NK-92 (cell line): Measurements from ENCODE around the gene TRPM1.

Experiments used
- DNase-seq: peaks from one replicate; lab custom pipeline; 2025; ENCODE audit not compliant: unreplicated experiment; lab: John Stamatoyannopoulos, UW

The TRPM1 gene

DNA sequence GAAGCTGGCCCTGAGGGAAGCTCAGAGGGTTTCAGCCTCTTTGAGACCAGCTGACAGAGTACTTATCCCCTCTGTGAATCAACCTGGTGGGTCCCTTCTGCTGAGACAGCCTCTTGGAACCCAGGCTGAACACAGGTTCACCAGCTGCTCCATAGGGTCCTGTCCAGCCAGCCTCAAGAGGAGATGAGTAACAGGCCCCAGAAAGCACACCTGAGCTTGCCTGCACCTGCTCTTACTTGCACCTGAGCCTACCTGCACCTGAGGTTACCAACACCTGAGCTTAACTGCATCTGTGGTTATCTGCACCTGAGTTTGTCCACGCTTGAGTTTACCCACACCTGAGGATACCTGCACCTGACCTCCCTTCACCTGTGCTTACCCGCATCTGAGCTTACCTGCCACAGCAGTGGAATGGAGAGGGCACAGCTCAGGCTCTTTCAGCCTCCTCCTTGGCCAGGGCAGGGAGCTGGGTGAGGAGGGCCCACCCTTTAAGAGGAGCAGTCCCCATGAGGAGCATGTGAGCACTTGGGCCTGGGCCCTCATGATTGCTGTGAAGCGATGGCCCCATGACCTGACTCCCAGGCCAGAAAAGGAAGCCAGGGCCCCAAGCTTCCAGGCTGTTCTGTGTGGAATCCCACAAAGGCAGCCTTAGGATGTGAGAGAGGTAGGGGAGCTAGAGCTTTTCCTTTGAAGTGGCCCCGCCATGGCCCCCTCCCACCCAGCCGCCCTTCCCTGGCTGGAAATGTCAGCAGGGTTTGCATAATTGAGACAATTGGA is at the start of gene TRPM1:
TRPM1 (minus strand) TSS at position 464 of the 777 bp plus-strand sequence. CDS start 20,370 bp downstream, outside the sequence.
- no peak for DNase-seq

- no peak for DNase-seq
These were observed 49.3 kb upstream of the TRPM1 start for GRCh38 chr15:31150732-31151231.

GRCh38 chr15:31149987-31150386 is 48.5 kb upstream of the TRPM1 start:
- no peak for DNase-seq

DNA sequence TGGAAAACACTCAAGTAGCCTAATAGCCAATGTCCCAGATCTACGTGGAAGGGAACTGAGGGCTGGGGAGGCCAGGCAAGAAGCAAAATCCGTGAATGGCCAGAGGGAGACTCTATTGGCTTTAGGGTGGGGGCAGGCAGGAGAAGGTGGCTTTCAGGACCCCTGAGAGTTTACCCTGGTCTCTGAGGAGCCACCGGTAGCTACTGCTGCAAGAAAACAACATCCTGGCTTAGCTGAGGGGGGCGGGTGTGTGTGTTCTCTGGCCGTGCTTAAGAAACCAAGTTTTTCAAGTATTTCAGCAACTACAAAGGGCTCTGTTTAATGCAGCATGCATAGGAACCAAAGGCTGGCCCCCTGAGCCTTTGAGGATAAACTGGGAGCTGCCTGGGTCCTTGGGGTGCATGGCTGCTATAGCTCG is 47.6 kb upstream of the TRPM1 start:
- no peak for DNase-seq

DNA sequence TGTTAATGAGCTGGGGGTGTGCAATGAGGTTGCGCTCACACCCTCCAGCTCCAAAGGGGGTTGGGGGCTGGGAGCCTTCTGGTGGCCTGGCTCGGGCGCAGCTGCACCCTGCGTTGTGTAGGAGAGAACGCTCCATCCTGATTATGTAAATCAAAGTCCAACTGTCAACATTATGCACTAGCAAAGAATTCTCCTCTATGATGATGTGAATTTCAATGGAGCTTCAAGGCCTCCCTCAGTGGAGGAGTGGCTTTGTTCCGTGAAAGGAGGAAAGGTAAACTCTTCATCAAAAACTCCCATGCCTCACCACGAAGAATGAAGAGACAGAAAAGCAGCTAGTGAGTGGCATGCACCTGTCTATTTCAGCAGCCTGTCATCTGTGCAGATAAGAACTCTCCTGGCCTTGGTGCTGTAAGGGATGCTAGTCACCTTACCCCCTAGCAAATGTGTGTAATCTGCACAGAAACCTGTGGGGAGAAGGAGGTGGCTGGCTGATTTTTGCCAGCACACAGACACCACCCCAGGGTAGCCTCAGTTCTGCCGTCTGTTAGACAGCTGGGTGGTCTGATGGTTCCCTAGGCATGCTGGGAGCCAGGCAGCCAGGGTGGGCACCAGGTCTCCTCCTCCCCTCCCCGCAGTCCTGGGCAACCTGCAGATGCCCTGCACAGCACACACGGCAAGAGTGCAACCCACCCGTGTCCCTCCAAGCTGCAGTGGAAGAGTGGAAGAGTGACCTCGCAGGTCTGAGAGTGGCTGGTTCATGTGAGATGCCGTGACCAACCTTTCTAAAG is 47.0 kb upstream of the TRPM1 start:
- no peak for DNase-seq

- no peak for DNase-seq
These were observed 46.4 kb upstream of the TRPM1 start for GRCh38 chr15:31147944-31148296.

DNA sequence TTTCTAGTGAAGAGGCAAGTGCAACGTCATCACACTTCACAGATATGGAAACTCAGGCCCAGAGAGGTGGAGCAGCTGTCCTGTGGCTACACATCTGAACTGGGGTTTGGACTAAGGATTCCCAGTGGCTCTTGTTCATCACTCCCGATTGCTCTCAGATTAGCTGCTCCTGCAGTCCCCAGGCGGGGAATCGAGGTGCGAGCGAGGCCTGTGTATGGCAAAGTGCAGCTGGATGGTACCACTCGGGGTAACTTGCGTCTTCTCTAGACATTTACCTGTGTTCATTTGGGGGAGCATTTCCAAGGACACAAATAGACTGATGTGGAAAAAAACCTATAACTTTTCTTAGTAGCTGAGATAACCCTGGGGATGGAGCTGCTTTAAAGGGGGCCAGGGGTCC is 45.9 kb upstream of the TRPM1 start:
- DNase-seq, result no peak

DNA sequence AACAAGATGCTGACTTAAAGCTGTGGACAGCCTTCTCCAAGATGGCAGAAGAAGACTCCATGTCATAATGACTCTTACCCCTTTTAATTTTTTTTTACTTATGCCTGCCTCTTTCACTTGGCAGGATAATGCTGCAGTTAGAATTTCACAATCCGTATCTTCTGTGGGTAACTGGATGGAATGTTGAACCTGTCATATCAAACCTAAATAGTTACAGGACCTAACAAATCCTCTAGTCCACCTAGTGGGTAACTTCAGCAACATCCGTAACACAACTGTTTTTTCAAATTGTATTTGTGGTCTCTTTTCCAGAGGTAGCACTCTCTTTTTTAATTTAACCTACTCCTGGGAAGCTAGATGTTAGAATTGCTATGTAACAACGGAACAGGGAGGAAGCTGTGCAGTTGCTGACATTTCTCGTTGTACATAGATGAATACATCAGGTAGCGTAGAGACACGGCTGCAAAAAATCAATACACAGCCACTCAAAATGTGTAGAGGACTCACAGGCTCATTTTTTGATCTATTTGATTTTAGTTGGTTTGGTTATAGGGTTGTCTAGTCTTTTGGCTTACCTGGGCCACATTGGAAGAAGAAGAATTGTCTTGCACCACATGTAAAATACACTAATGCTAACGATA is 43.9 kb upstream of the TRPM1 start:
- DNase-seq, result no peak

DNA sequence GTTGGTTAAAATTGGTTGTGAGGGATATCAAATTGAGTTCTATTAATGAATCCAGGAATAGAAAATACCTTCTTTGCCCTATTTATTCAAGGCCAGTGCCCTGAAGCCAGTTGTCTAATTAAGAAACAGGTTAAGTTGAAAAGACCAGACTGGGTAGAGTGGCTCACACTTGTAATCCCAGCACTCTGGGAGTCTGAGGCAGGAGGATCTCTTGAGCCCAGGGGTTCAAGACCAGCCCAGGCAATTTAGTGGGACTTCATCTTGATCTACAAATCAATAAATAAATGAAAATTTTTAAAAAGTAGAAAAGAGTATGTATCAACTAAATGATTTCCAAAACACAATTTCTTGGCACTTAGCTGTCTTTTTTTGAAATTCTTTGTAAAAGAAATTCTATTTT is 40.3 kb upstream of the TRPM1 start:
- no peak for DNase-seq

DNA sequence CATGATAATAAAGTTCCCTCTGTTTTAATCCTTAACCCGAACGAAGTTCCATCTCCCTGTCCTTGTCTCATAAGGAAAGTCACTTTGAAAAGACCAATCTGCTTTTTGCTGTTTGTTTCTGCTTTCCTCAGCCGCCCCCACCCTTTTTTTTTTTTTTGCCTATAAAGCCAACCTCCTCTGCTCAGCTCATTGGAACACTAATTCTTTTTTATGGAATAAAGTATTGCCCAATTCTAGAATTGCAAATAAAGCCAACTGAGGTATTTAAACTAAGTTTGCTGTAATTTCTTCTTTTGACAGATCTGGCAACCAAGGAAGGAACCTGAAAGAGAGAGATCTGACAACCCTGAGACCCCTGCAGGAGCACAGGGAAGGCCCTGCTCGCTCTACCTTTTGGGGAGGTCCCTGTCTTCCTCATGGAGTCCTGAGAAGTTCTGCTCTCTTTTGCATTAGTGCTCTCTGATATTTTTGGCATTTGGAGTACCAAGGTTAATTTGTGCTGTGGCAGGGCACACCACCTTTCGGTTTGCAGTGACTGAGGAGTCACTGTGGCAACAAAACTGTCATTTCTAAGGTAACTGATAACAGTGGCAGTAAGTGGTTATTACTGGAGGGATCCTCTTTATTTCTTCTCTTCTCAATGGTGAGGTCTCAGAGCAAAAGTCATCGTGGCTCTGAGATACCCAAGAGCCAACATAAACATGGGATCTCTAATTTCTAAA is 35.2 kb upstream of the TRPM1 start:
- DNase-seq, result no peak

DNA sequence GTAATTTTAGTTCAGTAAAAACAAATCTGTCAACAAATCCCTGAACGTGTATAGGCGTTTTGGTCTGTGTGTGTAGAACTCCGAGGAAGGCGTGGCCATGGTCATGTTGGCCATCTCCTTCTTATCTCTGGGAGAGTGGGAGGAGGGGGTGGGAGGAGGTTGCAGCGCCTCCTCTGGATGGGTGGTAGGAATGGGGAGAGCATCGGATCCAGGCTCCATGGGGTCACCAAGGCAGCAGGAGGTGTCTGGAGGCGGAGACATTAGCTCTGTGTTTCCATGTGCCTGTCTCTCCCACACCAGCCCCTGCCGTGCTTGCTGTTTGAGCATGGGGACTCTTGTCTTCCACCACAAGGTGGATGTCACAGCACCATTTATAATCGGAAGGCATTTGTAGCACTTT is 34.5 kb upstream of the TRPM1 start:
- no peak for DNase-seq

DNA sequence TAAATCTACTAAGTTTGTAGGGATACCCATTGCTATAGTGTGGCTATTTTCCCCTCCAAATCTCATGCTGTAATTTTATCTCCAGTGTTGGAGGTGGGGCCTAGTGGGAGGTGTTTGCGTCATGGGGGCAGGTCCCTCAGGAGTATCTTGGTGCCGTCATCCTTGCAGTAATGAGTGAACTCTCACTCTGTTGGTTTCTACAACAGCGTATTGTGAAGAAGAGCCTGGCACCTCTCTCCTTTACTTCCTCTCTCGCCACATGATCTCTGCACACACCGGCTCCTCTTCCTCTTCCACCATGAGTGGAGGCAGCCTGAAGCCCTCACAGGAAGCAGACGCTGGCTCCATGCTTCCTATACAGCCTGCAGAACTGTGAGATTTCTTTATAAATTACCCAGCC is 34.0 kb upstream of the TRPM1 start:
- DNase-seq, result no peak

DNA sequence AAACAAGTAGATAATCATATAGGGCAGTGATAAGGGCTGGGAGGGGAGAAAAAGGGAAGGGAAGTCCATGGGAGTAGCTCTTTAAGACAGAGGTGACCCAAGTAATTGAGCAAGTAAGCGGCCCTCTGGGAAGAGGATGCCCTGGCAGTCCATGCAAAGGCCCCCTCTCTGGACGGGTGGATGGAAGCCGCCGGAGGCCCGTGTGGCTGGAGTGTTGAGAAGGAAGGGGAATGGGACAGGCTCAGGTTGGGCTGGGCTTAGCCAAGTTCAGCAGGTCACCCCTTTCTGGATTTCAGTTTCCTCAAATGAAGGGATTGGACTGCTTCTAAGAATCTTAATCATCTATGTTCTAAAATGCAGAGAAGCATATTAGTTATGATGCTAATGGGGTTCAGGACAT is 32.4 kb upstream of the TRPM1 start:
- no peak for DNase-seq

- DNase-seq, result no peak
These were observed 30.4 kb upstream of the TRPM1 start for GRCh38 chr15:31131853-31132375.

GRCh38 chr15:31130576-31131237 is 29.2 kb upstream of the TRPM1 start:
- DNase-seq, result no peak

DNA sequence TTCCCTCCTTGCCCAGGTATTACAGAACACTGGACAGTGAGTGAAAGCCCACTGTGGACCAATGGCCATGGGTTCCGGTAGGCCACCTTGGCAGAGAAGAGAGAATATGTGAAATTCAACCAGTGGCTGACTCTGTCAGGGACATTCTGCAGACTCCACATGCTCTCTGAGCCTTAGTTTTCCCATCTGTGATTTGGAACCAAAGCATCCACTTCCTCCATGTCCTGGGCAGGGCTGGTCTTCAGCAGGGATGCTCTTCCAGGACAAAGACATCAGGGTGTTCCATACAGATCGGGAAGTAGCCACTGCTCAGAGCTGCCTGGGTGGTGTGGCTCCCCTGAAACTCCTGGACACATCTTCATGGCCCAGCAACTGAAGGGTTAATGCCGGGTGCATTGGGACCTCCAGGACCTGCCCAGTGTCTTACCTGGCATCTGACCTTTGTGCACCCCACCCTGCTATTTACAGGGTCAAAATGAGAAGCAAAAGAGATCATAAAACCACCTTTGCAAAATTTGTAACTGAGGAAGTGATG is 28.3 kb upstream of the TRPM1 start:
- DNase-seq, result no peak

- DNase-seq, result no peak
These were observed 27.6 kb upstream of the TRPM1 start for GRCh38 chr15:31128919-31129768.

- no peak for DNase-seq
These were observed 27.0 kb upstream of the TRPM1 start for GRCh38 chr15:31128477-31128876.

DNA sequence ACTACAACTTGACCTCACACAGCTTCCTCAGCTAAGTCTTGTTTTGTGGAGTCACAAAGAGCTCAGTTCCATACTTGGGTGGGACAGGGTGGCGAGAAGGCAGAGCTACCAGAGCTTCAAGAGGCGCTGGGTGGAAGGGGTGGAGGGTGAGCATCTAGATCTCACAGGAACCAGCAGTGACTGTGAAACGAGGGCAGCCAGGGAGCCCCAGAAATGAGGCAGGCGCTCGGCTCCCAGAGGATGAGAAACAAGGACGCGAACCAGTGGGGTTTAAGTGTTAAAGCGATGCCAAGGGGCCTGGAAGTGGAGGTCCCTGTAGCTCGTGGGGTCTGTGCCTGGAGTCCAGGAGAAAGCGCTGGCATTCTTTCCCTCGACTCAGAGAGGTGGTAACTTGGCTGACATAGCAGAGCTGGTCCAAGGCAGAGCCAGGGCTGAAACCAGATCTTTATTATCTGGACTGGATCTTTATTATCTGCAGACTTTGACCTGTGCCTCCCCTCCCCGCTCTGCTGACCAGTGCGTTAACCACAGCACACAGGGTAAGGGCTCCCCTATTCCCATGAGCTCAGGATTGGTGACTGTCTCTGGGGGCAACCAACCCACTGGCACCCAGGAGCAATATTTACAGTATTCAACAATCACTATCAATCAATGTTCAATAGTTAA is 26.2 kb upstream of the TRPM1 start:
- DNase-seq, result no peak
